H1 (cell line): Measurements from ENCODE around the gene TNFRSF13B. TPM values are rescaled to one million over a fixed set of nuclear protein-coding genes. Genes with fewer than 3 reads are reported as not detected.

ENCODE experiments used
- CTCF ChIA-PET: fragments of 300-600 bp; sonication (Branson Sonifier 250); formaldehyde crosslinking; loops from one replicate; lab custom pipeline; 2021; ENCODE audit not compliant: partially characterized antibody; lab: Charles Lee
- POLR2A ChIA-PET: fragments of 300-600 bp; sonication (Branson Sonifier 250); formaldehyde crosslinking; loops from one replicate; lab custom pipeline; 2021; ENCODE audit warnings: inconsistent platforms; ENCODE audit not compliant: partially characterized antibody; lab: Charles Lee
- DNase-seq, 2 experiments: peaks; one replicate each; pipeline versions ENCODE4 v3.0.0 to v3.0.0-alpha.2; 2010 to 2022; ENCODE audit warnings: low spot score in 2 of 2, low read depth in 1 of 2, mixed read lengths in 1 of 2
- FAIRE-seq: peaks from 2 replicates; lab custom pipeline; 2011; peaks lifted over from hg19 to GRCh38; lab: Jason Lieb, UNC
- H2AFZ ChIP-seq: 2 replicates; pipeline ENCODE4 v1.8.1; 2012; ENCODE audit warnings: low read length, inconsistent platforms
- H2AK5ac ChIP-seq: 2 replicates; pipeline ENCODE4 v1.6.1; 2013; ENCODE audit warnings: low read depth, low read length
- H2BK120ac ChIP-seq: replicated peaks from 2 replicates; pipeline ENCODE3; 2013; ENCODE audit warnings: low read depth, low read length, inconsistent platforms
- H2BK12ac ChIP-seq: 2 replicates; pipeline ENCODE4 v1.6.1; 2013; ENCODE audit warnings: low read depth, low read length
- H2BK15ac ChIP-seq: 2 replicates; pipeline ENCODE4 v1.6.1; 2013; ENCODE audit warnings: low read length
- H2BK20ac ChIP-seq: 2 replicates; pipeline ENCODE4 v1.6.1; 2013; ENCODE audit warnings: low read length
- H2BK5ac ChIP-seq: 2 replicates; pipeline ENCODE4 v1.6.1; 2013; ENCODE audit warnings: low read depth, low read length
- H3K14ac ChIP-seq: 2 replicates; pipeline ENCODE4 v1.6.1; 2013; ENCODE audit warnings: inconsistent platforms; ENCODE audit not compliant: insufficient read length
- H3K18ac ChIP-seq: 2 replicates; pipeline ENCODE4 v1.6.1; 2013; ENCODE audit warnings: low read length; ENCODE audit errors: extremely low read depth
- H3K23ac ChIP-seq: 2 replicates; pipeline ENCODE4 v1.6.1; 2013; ENCODE audit warnings: inconsistent platforms; ENCODE audit not compliant: insufficient read length
- H3K23me2 ChIP-seq: 2 replicates; pipeline ENCODE4 v1.6.1; 2013; ENCODE audit warnings: low read depth, low read length
- H3K27ac ChIP-seq: 2 replicates; pipeline ENCODE4 v1.6.1; 2011; ENCODE audit warnings: low read depth, low read length, inconsistent platforms
- H3K27me3 ChIP-seq, 4 experiments: replicated peaks in 1 of 4; 1 replicate in 1 of 4; 2 replicates in 3 of 4; pipeline versions ENCODE4 v1.6.1 to v1.8.1; 2011 to 2013; ENCODE audit warnings: low read length in 3 of 4, mild to moderate bottlenecking in 3 of 4, inconsistent platforms in 2 of 4, mixed read lengths in 2 of 4, moderate library complexity in 1 of 4; ENCODE audit not compliant: control insufficient read depth in 3 of 4, insufficient read depth in 3 of 4; ENCODE audit errors: extremely low read depth in 1 of 4
- H3K36me3 ChIP-seq, 4 experiments: 2 replicates each; pipeline versions ENCODE4 v1.6.1 to v1.8.1; 2011 to 2013; ENCODE audit warnings: mild to moderate bottlenecking in 4 of 4, low read length in 3 of 4, moderate library complexity in 2 of 4, control low read depth in 1 of 4, inconsistent platforms in 1 of 4; ENCODE audit not compliant: insufficient read depth in 4 of 4, control insufficient read depth in 2 of 4
- H3K4ac ChIP-seq: replicated peaks from 2 replicates; pipeline ENCODE3; 2013; ENCODE audit warnings: low read length, low read depth, mixed read lengths, inconsistent platforms; ENCODE audit not compliant: insufficient read length
- H3K4me1 ChIP-seq, 4 experiments: replicated peaks in 1 of 4; 1 replicate in 1 of 4; 2 replicates in 3 of 4; pipeline versions ENCODE4 v1.6.1 to v1.8.1; 2011 to 2013; ENCODE audit warnings: low read length in 3 of 4, inconsistent platforms in 2 of 4, mixed read lengths in 1 of 4; ENCODE audit not compliant: insufficient read depth in 4 of 4, control insufficient read depth in 3 of 4
- H3K4me2 ChIP-seq, 2 experiments: 2 replicates each; pipeline versions ENCODE4 v1.6.1 to v1.8.1; 2011 to 2013; ENCODE audit warnings: low read depth in 2 of 2, low read length in 2 of 2, control low read depth in 1 of 2, inconsistent platforms in 1 of 2, mild to moderate bottlenecking in 1 of 2; ENCODE audit not compliant: insufficient read depth in 1 of 2
- H3K4me3 ChIP-seq, 4 experiments: fragments of 200-600, 300-600 bp in 1 of 4; sonication (generic), shearing (Covaris generic), sonication (Bioruptor Twin) in 1 of 4; 2 replicates each; pipeline versions ENCODE4 v1.5.1 to v1.8.1; 2011 to 2016; ENCODE audit warnings: low read length in 4 of 4, low read depth in 3 of 4, control low read depth in 2 of 4, inconsistent platforms in 2 of 4, mild to moderate bottlenecking in 2 of 4, mixed read lengths in 1 of 4, moderate library complexity in 1 of 4; ENCODE audit not compliant: insufficient read depth in 2 of 4; ENCODE audit errors: extremely low read depth in 1 of 4
- H3K56ac ChIP-seq: replicated peaks from 2 replicates; pipeline ENCODE3; 2013; ENCODE audit warnings: low read depth, mild to moderate bottlenecking, mixed read lengths, low read length, inconsistent platforms; ENCODE audit not compliant: insufficient read length
- H3K79me1 ChIP-seq: 2 replicates; pipeline ENCODE4 v1.6.1; 2013; ENCODE audit warnings: low read depth, low read length, control low read depth
- H3K79me2 ChIP-seq, 2 experiments: 2 replicates each; pipeline versions ENCODE4 v1.6.1 to v1.8.1; 2012 to 2013; ENCODE audit warnings: low read length in 2 of 2, mild to moderate bottlenecking in 2 of 2, inconsistent platforms in 1 of 2; ENCODE audit not compliant: insufficient read depth in 2 of 2, control insufficient read depth in 1 of 2
- H3K9ac ChIP-seq, 4 experiments: replicated peaks in 1 of 4; 1 replicate in 1 of 4; 2 replicates in 3 of 4; pipeline versions ENCODE4 v1.6.1 to v1.8.1; 2011 to 2013; ENCODE audit warnings: low read depth in 3 of 4, low read length in 3 of 4, control low read depth in 2 of 4, mild to moderate bottlenecking in 2 of 4, moderate library complexity in 2 of 4, inconsistent platforms in 1 of 4; ENCODE audit errors: extremely low read depth in 1 of 4
- H3K9me3 ChIP-seq, 2 experiments: 2 replicates each; pipeline versions ENCODE4 v1.6.1 to v1.8.1; 2012 to 2013; ENCODE audit warnings: mild to moderate bottlenecking in 2 of 2, moderate library complexity in 2 of 2, control low read depth in 1 of 2, inconsistent platforms in 1 of 2, low read depth in 1 of 2, low read length in 1 of 2, mixed read lengths in 1 of 2; ENCODE audit not compliant: insufficient read depth in 2 of 2
- H4K20me1 ChIP-seq, 2 experiments: replicated peaks in 1 of 2; 2 replicates each; pipeline versions ENCODE3 to v1.8.1; 2011 to 2013; ENCODE audit warnings: inconsistent platforms in 2 of 2, low read length in 2 of 2, mild to moderate bottlenecking in 1 of 2; ENCODE audit not compliant: insufficient read depth in 2 of 2, control insufficient read depth in 1 of 2
- H4K5ac ChIP-seq: 2 replicates; pipeline ENCODE4 v1.6.1; 2013; ENCODE audit warnings: low read length, low read depth, mixed read lengths, inconsistent platforms; ENCODE audit not compliant: insufficient read length
- H4K8ac ChIP-seq: 2 replicates; pipeline ENCODE4 v1.8.0; 2013; ENCODE audit warnings: mild to moderate bottlenecking, moderate library complexity, low read length, inconsistent platforms; ENCODE audit not compliant: insufficient read depth; ENCODE audit errors: extremely low read depth
- H4K91ac ChIP-seq: replicated peaks from 2 replicates; pipeline ENCODE3; 2013; ENCODE audit warnings: low read length, mixed read lengths, inconsistent platforms; ENCODE audit not compliant: insufficient read length
- BACH1 ChIP-seq: IDR thresholded peaks from 2 replicates; pipeline ENCODE4 v1.6.1; 2012; ENCODE audit warnings: low read length, improper control_type of control experiment
- BCL11A ChIP-seq, 2 experiments: IDR thresholded peaks; one replicate each; pipeline ENCODE4 v1.6.1; 2011; ENCODE audit warnings: low read depth in 2 of 2, low read length in 2 of 2, mild to moderate bottlenecking in 2 of 2
- EZH2 ChIP-seq: fragments of 200-600 bp; sonication (generic); IDR thresholded peaks from 2 replicates; pipeline ENCODE4 v1.7.1; 2012; ENCODE audit warnings: low read depth, mild to moderate bottlenecking, moderate library complexity, low read length, inconsistent platforms; ENCODE audit not compliant: severe bottlenecking
- HDAC2 ChIP-seq, 2 experiments: fragments of 300-600 bp in 1 of 2; sonication (generic) in 1 of 2; IDR thresholded peaks; 2 replicates each; pipeline ENCODE4 v1.6.1; 2011 to 2012; ENCODE audit warnings: low read depth in 2 of 2, low read length in 2 of 2, mild to moderate bottlenecking in 2 of 2, moderate library complexity in 2 of 2, borderline replicate concordance in 1 of 2, inconsistent platforms in 1 of 2
- JUN ChIP-seq: IDR thresholded peaks from 2 replicates; pipeline ENCODE4 v1.6.1; 2011; ENCODE audit warnings: low read depth, mild to moderate bottlenecking, improper control_type of control experiment, low read length
- NRF1 ChIP-seq: IDR thresholded peaks from 2 replicates; pipeline ENCODE4 v1.6.1; 2011; ENCODE audit warnings: mild to moderate bottlenecking, low read depth, low read length, improper control_type of control experiment
- PHF8 ChIP-seq: fragments of 200-600 bp; sonication (generic); conservative IDR thresholded peaks from 2 replicates; pipeline ENCODE4 v1.7.1; 2012; ENCODE audit warnings: low read depth, mild to moderate bottlenecking, inconsistent platforms, low read length, moderate library complexity
- POLR2AphosphoS5 ChIP-seq: IDR thresholded peaks from 2 replicates; pipeline ENCODE4 v1.6.1; 2011; ENCODE audit warnings: low read depth, low read length
- SIRT6 ChIP-seq: IDR thresholded peaks from one replicate; pipeline ENCODE4 v1.7.1; 2012; ENCODE audit warnings: low read length, inconsistent platforms
- SIX5 ChIP-seq: IDR thresholded peaks from 2 replicates; pipeline ENCODE4 v1.6.1; 2011; ENCODE audit warnings: mild to moderate bottlenecking, low read depth, low read length
- SP1 ChIP-seq: IDR thresholded peaks from 2 replicates; pipeline ENCODE4 v1.6.1; 2011; ENCODE audit warnings: low read depth, low read length
- TCF12 ChIP-seq: IDR thresholded peaks from 2 replicates; pipeline ENCODE4 v1.6.1; 2011; ENCODE audit warnings: low read depth, mild to moderate bottlenecking, low read length
- ZNF274 ChIP-seq: IDR thresholded peaks from 2 replicates; pipeline ENCODE4 v1.7.0; 2012; ENCODE audit warnings: low read length, borderline replicate concordance; ENCODE audit errors: extremely low read depth
- WGBS, 2 experiments: shearing (Covaris generic) in 1 of 2; methylation state at CpG; one replicate each; pipeline versions ENCODE4 v1.1.6 to v1.1.7; 2013 to 2015; ENCODE audit warnings: low lambda C conversion rate in 2 of 2, mixed read lengths in 2 of 2, inconsistent platforms in 1 of 2, low coverage in 1 of 2, missing lambda C conversion rate in 1 of 2; ENCODE audit not compliant: insufficient replicate concordance in 2 of 2, insufficient coverage in 1 of 2, insufficient read length in 1 of 2; ENCODE audit errors: extremely low coverage in 1 of 2, missing lambda C conversion rate in 1 of 2; 5-methylcytosine and 5-hydroxymethylcytosine counted together
- polyA plus RNA-seq, 7 experiments: library from polyadenylated mRNA; depleted of rRNA in 3 of 7; stranded (reverse) in 5 of 7; unstranded in 2 of 7; fragments of >200 nt in 5 of 7; fragments of 200-250 nt in 2 of 7; gene quantifications; 1 replicate in 5 of 7; 2 replicates in 1 of 7; 4 replicates in 1 of 7; pipeline versions ENCODE4 v1.2.1 to v1.2.3, GENCODE V29; 2011 to 2013; ENCODE audit warnings: missing spikeins in 2 of 7, mixed read lengths in 2 of 7
- total RNA-seq: library from RNA; stranded (reverse); fragmentation: NEBNext Ultra II Directional; extraction: Animal tissue kit (Norgen Biotek cat#: 25700); gene quantifications from 2 replicates; pipeline ENCODE4 v1.2.1, GENCODE V29; 2021
- TF ChIP-seq, protein P1 (sequence below): IDR thresholded peaks from 2 replicates; pipeline ENCODE4 v1.6.1; 2011; ENCODE audit warnings: low read depth, mild to moderate bottlenecking, low read length; ENCODE audit not compliant: insufficient read depth

The TNFRSF13B gene
- total and polyA plus RNA-seq, 2 of the 8 experiments (the other 6 are each of a cell fraction or from before 2014, with no cell fraction given), result not detected

DNA sequence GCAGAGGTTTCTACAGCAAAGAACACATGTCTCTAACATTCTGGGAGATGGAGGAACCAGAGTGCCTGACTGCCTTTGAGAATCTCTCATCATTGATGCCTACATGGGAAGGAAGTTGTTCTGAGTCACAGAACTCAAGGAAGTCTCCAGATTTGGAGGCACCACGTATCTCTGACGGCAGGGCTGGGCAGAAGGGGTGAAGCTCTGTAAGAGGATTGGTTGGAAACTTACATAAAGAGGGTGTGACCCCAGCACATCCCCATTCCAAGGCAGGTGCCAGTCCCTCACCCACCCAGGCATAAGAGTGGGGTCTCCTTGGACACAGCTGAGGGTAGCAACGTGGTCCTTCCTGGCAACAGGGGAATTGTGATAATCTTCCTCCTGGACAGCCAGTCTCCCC lies 17.4 kb downstream of the TNFRSF13B start:
- WGBS, 2 experiments, result 89% methylated on average over 3 of the region's 3 CpGs; no CpG with 5 or more reads in 1 of the 2 experiments
- no peak overlapping the region for H2BK5ac ChIP-seq
- H3K14ac ChIP-seq, result no peak overlapping the region
- no peak overlapping the region for H2BK12ac ChIP-seq
- ChIA-PET CTCF (interaction anchor here (0.7 to 1.9 kb wide), 2 partner anchors 36 to 37 kb away, joined by 3 to 6 read pairs; no protein-coding TSS in a partner anchor), POLR2A (no interaction called here)
- FAIRE-seq (no peak), DNase-seq (peak in 1 of 2 experiments; percentile 26)
- H3K4ac ChIP-seq, result no peak overlapping the region
- no peak overlapping the region for H3K18ac ChIP-seq
- no peak overlapping the region for H4K8ac ChIP-seq
- H3K79me1 ChIP-seq, result no peaks in the 10 kb centered on the region
- H3K9me3 ChIP-seq, result no peaks in the 10 kb centered on the region
- H3K4me1 ChIP-seq, result no peaks in the 10 kb centered on the region
- H3K36me3 ChIP-seq, result no peaks in the 10 kb centered on the region
- no peak overlapping the region for H2AK5ac ChIP-seq
- no peak overlapping the region for H2BK15ac ChIP-seq
- no peak overlapping the region for H2AFZ ChIP-seq
- H3K27me3 ChIP-seq, result no peaks in the 10 kb centered on the region
- H3K23me2 ChIP-seq, result no peaks in the 10 kb centered on the region
- no peak overlapping the region for H3K9ac ChIP-seq
- H2BK120ac ChIP-seq, result no peak overlapping the region
- no peak overlapping the region for H3K23ac ChIP-seq
- no peaks in the 10 kb centered on the region for H4K20me1 ChIP-seq
- H3K4me2 ChIP-seq, result no peak overlapping the region
- H2BK20ac ChIP-seq, result no peak overlapping the region
- no peak overlapping the region for H3K56ac ChIP-seq
- H3K4me3 ChIP-seq, result no peak overlapping the region
- H3K27ac ChIP-seq, result no peak overlapping the region
- no peaks in the 10 kb centered on the region for H3K79me2 ChIP-seq
- no peak overlapping the region for H4K91ac ChIP-seq
- H4K5ac ChIP-seq, result no peak overlapping the region
- TF ChIP-seq NRF1 (no peak), ZNF274 (no peak), SIRT6 (no peak), TCF12 (no peak), SP1 (no peak), PHF8 (no peak), SIX5 (no peak), POLR2AphosphoS5 (no peak), BACH1 (no peak), JUN (no peak), EZH2 (no peak), HDAC2 (IDR thresholded peaks at IDR 0.05; ENCODE audit: borderline replicate concordance in 1 of 2, low read depth in 2 of 2, low read length in 2 of 2) (no peak), BCL11A (IDR thresholded peaks at IDR 0.05; ENCODE audit: low read depth in 2 of 2, low read length in 2 of 2) (no peak)
- TF ChIP-seq, protein P1, sequence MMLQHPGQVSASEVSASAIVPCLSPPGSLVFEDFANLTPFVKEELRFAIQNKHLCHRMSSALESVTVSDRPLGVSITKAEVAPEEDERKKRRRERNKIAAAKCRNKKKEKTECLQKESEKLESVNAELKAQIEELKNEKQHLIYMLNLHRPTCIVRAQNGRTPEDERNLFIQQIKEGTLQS, result no peak
